Right ventricle myocardium inferior (tissue), 1 donor: Measurements from ENCODE around the gene MST1. TPM values are rescaled to one million over a fixed set of nuclear protein-coding genes. Genes with fewer than 3 reads are reported as not detected.

ENCODE experiments used
- ATAC-seq: fragments of 200-7000 bp; cut with Tn5 transposase; one replicate; pipeline ENCODE4 v1.9.1; 2020; ENCODE audit warnings: mild to moderate bottlenecking, moderate library complexity
- DNase-seq: peaks from one replicate; pipeline ENCODE4 v3.0.0; 2021; ENCODE audit errors: missing footprints
- intact Hi-C: fragments of 100-400 bp; cut with DNase I; formaldehyde crosslinking; loops from one replicate; pipeline ENCODE4 v1.11.0; 2022
- total RNA-seq: library from RNA; stranded (reverse); fragmentation: NEBNext Ultra II Directional; extraction: Animal tissue kit (Norgen Biotek cat#: 25700); gene quantifications from one replicate; pipeline ENCODE4 v1.2.1, GENCODE V29; 2021
- donor health status: DM: no; HTN: yes; CAD: no; lungs with severe emphysema.

Gene MST1
- total RNA-seq, 1 donor from 2014 or later, result 4.6 TPM

DNA sequence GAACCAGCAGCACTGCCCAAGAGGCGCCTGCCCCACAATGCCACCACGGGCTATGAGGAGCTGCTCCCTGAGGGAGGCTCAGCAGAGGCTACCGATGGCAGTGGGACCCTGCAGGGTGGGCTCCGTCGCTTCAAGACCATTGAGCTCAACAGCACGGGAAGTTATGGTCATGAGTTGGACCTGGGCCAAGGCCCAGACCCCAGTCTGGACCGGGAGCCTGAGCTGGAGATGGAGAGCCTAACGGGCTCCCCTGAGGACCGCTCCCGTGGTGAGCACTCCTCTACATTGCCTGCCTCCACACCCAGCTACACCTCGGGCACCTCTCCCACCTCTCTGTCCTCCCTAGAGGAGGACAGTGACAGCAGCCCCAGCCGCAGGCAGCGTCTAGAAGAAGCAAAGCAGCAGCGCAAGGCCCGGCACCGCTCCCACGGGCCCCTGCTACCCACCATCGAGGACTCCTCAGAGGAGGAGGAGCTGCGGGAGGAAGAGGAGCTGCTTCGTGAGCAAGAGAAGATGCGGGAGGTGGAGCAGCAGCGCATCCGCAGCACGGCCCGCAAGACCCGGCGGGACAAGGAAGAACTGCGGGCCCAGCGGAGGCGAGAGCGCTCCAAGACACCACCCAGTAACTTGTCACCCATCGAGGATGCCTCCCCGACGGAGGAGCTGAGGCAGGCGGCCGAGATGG, 36.9 kb downstream of the MST1 start:
- intact Hi-C loops, result no loop called here
- DNase-seq (peak; percentile 28), ATAC-seq (no peak)

- intact Hi-C loops, result no loop called here
- ATAC-seq (no peak), DNase-seq (no peak)
Observed at GRCh38 chr3:49650637-49651036, 38.6 kb downstream of the MST1 start.

GRCh38 chr3:49650177-49650576, 39.1 kb downstream of the MST1 start:
- intact Hi-C loops, result no loop called here
- DNase-seq (no peak), ATAC-seq (no peak)

- no peak for ATAC-seq
- no peak for DNase-seq
- intact Hi-C loops, result loop anchor here (5.0 kb wide), 1 partner anchor 97 kb away; the partner anchor contains the start of gene BSN
Observed at GRCh38 chr3:49649576-49649975, 39.7 kb downstream of the MST1 start.

- ATAC-seq (no peak), DNase-seq (no peak)
- intact Hi-C loops, result loop anchor here (5.0 kb wide), 1 partner anchor 96 kb away; the partner anchor contains the start of gene BSN
Observed at GRCh38 chr3:49648354-49649019, 40.8 kb downstream of the MST1 start.

DNA sequence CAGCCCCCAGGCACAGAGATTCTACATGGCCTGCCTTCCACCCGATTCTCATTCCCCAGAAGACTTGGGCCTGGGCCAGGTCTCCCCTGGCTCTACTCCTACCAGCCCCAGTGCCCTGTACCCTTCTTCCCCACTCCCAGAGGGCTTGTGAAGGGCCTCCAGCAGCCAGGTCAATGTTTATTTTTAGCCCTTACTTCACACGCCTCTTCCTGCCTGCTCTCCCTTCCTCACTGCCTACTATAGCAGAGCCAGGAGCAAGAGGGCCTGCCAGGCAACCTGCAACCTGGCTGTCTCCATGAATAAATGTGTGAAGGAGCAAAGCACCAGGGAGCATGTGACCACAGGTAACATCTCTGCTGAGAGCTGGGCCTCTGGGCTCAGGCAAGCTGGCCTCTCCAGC, 41.5 kb downstream of the MST1 start:
- ATAC-seq (peak; percentile 92), DNase-seq (no peak)
- intact Hi-C loops, result loop anchor here (5.0 kb wide), 1 partner anchor 95 kb away; the partner anchor contains the start of gene BSN

DNA sequence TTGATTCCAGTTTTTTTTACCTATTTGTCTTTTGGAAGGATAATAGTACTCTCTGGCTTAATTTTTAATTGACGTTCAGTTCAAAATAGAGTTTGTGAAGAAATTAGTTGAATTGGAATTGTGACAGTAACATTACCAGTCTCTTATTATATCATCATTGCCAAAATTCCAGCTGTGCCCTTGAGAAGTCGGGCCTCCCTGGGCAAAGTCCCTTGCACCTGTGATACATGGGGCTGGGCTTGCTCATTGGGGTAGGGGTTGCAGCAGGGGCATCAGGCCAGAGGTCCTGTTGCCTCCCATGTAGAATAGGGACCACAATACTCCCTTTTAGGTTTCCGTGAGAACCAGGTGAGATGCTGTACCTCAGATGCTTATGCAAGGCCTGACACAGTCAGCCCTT, 43.0 kb downstream of the MST1 start:
- no peak for DNase-seq
- no peak for ATAC-seq
- intact Hi-C loops, result loop anchor here (5.0 kb wide), 1 partner anchor 94 kb away; the partner anchor contains the start of gene BSN

DNA sequence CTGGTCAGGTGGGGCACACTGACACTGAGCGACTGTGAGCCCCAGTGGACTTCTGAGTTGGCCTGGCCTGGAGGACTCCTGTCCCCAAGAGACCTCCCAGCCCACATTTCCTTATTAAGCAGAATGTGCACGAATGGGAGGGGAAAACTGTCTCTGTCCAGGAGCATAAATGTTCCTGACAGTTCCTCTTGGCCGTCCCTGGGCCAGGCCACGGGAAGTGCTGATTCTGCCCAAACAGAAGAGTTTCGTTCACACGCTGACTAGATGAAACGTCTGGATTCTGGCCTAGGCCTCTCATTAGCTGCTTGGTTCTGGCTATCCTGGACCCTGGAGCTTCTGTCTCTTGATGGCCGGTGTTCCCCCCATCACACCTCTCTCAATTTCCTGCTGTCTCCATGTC, 44.6 kb downstream of the MST1 start:
- ATAC-seq (no peak), DNase-seq (peak; percentile 50)
- intact Hi-C loops, result loop anchor here (5.0 kb wide), 1 partner anchor 92 kb away; the partner anchor contains the start of gene BSN

DNA sequence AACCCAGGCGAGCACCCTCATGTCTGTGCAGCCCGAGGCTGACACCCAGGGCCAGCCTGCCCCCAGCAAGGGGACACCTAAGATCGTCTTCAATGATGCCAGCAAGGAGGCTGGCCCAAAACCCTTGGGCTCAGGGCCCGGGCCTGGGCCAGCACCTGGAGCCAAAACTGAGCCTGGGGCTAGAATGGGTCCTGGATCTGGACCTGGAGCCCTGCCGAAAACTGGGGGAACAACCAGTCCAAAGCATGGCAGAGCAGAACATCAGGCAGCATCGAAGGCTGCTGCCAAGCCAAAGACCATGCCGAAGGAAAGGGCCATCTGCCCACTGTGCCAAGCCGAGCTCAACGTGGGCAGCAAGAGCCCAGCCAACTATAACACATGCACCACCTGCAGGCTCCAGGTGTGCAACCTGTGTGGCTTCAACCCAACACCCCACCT, 46.5 kb downstream of the MST1 start:
- intact Hi-C loops, result no loop called here
- DNase-seq (no peak), ATAC-seq (no peak)

- intact Hi-C loops, result no loop called here
- DNase-seq, result peak; percentile 68
- ATAC-seq, result no peak
Observed at GRCh38 chr3:49641921-49642707, 47.2 kb downstream of the MST1 start.

DNA sequence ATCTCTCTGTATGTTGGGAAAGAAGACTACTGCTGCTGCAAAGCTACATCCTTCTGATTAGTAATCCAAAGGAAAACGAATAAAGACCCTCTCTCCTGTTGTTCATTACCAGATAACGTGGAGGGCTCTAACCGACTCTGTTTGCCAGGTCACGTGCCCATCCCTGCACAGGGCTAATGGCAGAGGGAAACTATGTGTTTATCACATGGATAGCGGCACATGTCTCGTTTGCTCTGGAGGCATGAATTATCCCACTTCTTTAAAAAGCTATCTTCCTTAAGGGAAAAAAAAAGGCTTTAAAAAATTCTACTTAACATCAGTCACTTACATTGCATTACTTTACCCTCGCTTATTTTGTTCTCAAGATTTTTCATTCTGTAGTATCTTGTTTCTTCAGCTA, 48.0 kb downstream of the MST1 start:
- no peak for ATAC-seq
- DNase-seq, result no peak
- intact Hi-C loops, result no loop called here

DNA sequence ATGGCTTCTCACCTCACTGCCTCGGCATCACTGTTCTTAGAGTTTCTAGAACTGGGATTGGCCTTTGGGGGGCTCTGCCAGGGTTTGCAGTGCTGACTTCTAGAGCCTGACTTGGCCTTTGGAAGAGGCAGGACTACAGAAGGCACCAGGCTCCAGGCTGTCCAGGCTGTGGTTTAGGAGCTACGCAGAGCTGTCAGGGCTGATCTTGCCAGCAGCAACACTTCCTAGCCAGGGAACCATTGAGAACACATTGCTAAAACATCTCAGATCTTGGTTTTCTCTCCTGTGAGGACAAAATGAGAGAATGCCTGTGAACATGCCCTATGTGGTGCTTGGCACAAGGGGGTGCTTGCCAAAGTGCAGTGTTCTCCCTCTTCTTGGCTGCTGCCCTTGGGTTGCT, 49.7 kb downstream of the MST1 start:
- intact Hi-C loops, result no loop called here
- no peak for DNase-seq
- ATAC-seq, result no peak

DNA sequence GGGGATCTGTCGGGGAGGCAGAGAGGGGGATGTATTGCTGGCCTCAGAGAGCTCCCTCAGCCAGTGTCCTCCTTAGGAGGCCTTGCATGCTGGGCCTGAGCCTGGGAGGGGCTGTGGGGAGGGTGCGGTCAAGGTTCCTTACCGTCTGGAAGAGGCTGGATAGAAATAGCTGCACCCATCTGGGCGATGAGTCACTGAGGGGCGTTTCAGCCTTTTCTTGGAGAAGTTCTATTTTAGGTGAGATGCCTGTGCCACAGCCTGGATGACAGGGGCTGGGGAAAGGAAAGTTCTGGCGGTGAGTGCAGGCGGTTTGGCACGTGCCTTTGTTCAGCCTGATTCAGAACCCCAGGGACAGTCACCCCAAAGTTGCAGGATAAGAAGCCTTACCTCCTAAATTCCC, 50.8 kb downstream of the MST1 start:
- DNase-seq (no peak), ATAC-seq (no peak)
- intact Hi-C loops, result no loop called here

DNA sequence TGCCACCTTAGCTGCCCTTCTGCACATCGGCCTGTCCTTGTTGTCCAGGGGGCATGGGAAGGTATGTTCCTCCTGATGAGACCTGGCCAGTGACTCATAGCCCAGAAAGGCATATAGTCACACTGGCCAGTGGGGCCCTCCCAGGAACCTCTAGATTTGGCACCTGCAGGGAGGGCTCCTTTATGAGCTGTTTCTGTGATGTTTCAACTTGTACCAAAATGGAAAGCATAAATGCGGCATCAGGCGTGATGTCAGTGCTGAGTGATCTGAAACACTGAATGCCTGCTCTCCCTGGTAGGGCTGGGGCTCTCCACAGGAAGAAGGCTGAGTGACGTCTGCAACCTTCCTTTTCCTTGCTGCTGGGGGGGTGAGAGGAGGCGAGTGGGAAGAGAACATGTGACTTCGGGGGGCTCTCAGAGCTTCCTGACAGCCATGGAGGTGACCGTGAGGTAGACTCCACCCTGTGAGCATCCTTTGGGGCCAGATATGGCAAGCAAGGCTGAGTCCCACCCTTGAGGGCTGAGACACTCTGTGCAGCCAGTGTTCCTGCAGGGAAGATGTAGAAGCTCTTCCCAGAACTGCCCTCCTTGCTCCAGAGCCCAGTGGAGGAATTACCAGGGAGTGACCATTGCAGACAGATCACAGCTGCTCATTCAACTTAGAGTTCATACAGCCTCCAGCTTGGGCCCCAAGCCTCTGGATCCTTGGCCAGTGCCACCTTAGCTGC, 52.2 kb downstream of the MST1 start:
- DNase-seq (peak; percentile 23), ATAC-seq (no peak)
- intact Hi-C loops, result no loop called here

DNA sequence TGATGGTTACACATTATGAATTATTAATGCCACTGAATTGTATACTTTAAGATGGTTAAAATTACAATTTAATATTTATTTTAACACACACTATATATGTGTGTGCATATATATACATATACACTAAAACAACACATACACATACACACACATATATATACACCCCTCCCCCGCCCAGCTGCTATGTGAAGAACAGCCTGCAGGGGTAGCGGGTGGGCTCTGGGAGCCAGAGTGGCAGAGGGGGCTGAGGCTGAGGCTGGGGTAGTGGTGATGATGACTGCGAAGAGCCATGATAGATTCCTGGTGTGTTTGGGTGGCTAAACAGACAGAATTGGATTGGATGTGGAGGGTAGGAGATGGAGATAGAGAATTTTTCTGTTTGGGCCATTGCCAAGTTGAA, 54.5 kb downstream of the MST1 start:
- ATAC-seq (no peak), DNase-seq (no peak)
- intact Hi-C loops, result no loop called here
